Testis (tissue), 2 donors: ENCODE data around the gene PTH2R.

ENCODE experiments used
- CTCF ChIP-seq, 3 experiments: fragments of 450-650 bp in 2 of 3; fragments of 200-600 bp in 1 of 3; sonication (generic) in 1 of 3; IDR thresholded peaks; one replicate each; pipeline ENCODE4 v1.5.1; 2016 to 2019; ENCODE audit warnings: antibody characterized with exemption in 3 of 3, mild to moderate bottlenecking in 2 of 3, moderate library complexity in 1 of 3
- POLR2A ChIP-seq: fragments of 450-650 bp; IDR thresholded peaks from one replicate; pipeline ENCODE4 v1.6.1; 2017; ENCODE audit warnings: antibody characterized with exemption, mild to moderate bottlenecking, moderate library complexity

DNA sequence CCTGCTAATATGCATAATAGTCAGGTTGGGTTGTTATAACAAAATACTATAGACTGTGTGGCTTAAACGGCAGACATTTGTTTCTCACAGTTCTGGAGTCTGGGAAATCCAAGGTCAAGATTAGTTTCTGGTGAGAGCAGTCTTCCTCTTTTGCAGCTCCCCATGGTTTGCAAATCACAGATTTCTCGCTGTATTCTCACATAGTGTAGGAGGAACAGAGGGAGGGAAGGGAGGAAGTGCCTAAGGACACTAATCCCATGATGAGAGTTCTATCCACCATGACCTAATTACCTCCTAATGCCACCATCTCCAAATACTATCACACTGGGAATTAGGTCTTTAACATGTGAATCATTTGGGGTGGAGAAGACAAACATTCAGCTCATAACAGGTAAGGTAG lies 20.1 kb upstream of the PTH2R start:
- TF ChIP-seq CTCF (IDR thresholded peaks at IDR 0.05) (no peak), POLR2A (no peak)
